ENCODE data around the gene GLI2. TPM values are rescaled to one million over a fixed set of nuclear protein-coding genes. Genes with fewer than 3 reads are reported as not detected.

GLI2 gene
- total RNA-seq, 1 donor from 2014 or later = 4.8 TPM

DNA sequence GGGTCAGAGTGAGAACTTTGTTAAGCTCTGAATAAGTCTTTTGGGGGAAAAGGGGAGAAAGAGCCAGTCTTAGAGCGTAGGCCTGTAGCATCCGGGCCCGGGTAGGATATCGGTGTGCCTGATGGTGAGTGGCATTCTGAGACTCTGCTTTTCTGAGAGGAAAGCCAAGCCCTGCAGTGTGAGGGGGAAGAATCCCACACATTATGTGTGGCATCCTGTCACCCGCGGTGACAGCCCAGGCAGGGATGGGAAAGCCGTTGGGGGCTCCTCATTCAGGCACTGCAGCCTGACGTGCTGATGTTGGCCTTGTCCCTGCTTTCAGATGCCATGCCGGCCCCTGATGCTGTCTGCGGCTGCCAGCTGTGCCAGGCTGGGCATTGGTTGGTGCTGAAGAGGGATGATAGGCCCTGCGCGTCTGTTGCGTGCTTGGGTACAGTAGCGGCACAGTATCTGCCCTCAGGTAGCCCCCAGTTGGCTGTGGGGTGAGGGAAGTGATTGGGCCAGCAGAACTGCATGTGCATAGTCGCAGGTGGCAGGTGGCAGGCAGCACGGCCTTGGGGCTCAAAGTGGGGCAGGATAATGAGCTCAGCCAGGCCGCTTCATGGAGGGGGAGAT lies 37.6 kb downstream of the GLI2 start:
- Histone ChIP-seq H3K4me3 (ENCODE audit: low read depth, low read length) (no peak overlapping the region), H3K27me3 (ENCODE audit: control insufficient read depth, insufficient read depth, low read length) (no peaks in the 10 kb centered on the region)
- TF ChIP-seq, protein P1, sequence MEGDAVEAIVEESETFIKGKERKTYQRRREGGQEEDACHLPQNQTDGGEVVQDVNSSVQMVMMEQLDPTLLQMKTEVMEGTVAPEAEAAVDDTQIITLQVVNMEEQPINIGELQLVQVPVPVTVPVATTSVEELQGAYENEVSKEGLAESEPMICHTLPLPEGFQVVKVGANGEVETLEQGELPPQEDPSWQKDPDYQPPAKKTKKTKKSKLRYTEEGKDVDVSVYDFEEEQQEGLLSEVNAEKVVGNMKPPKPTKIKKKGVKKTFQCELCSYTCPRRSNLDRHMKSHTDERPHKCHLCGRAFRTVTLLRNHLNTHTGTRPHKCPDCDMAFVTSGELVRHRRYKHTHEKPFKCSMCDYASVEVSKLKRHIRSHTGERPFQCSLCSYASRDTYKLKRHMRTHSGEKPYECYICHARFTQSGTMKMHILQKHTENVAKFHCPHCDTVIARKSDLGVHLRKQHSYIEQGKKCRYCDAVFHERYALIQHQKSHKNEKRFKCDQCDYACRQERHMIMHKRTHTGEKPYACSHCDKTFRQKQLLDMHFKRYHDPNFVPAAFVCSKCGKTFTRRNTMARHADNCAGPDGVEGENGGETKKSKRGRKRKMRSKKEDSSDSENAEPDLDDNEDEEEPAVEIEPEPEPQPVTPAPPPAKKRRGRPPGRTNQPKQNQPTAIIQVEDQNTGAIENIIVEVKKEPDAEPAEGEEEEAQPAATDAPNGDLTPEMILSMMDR (IDR thresholded peaks at IDR 0.05; ENCODE audit: insufficient read depth, low read length, poor library complexity, severe bottlenecking) = no peak

DNA sequence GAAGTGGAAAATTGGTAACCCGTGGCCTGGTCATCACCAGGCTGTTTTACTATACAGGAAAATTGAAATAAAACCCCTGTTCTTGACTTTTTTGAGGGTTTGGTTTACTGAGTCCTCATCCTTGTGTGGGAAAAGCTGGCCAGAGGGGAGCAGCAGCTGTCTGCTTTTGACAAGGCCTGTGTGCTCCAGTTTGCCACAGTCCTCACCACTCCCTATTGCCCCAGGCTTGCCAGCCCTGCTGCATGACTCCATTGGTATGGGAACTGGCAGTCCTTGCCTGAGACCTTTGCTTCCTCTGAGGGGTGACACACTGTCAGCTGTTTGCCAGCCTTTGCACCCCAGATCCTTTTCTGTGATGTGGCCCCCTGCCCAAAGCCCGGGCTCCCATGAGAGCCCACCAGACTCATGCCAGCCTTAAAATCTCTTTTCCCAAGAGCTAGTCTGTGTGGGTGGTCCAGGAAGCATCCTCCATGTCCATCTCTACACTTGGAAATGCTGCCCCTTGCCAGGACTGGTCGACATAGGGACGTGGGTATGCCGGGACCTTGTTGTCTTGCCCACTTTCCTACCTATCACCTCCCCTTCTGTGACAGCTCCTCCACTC lies 39.0 kb downstream of the GLI2 start:
- no peak for DNase-seq (ENCODE audit: low read depth)
- H3K36me3 ChIP-seq (ENCODE audit: control insufficient read depth, insufficient read depth, low read length) = no peaks in the 10 kb centered on the region
- no peaks in the 10 kb centered on the region for H3K27me3 ChIP-seq (ENCODE audit: control insufficient read depth, insufficient read depth, low read length)
- no peak overlapping the region for H3K4me3 ChIP-seq (ENCODE audit: low read depth, low read length)
- TF ChIP-seq, protein P1 (IDR thresholded peaks at IDR 0.05; ENCODE audit: insufficient read depth, low read length, poor library complexity, severe bottlenecking) = no peak

More for the DNA sequence above, 37.6 kb downstream of the GLI2 start:
- H3K36me3 ChIP-seq (ENCODE audit: control insufficient read depth, insufficient read depth, low read length) = no peaks in the 10 kb centered on the region
- DNase-seq (ENCODE audit: low read depth) = no peak

DNA sequence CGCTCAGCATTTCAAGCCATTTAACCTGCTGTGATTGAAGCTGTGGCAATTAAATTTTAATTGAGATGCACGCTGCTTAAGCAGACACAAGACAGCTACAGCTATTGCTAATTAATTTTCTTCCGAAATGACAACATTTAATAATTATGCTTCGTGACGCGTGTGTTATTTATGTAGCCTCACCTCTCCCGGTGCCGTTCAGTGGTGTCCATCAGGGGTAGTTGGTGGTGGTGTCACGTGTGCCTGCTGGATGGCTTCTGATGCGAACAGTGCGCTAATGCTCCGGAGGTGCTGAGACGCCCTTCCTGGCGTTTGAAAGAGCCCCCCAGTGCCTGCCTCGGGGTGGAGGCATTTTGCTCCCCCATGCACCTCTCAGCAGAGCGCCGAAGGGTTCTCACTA lies 39.5 kb downstream of the GLI2 start:
- H3K4me3 ChIP-seq (ENCODE audit: low read depth, low read length) = no peak overlapping the region
- H3K27me3 ChIP-seq (ENCODE audit: control insufficient read depth, insufficient read depth, low read length) = no peaks in the 10 kb centered on the region
- no peaks in the 10 kb centered on the region for H3K36me3 ChIP-seq (ENCODE audit: control insufficient read depth, insufficient read depth, low read length)
- TF ChIP-seq, protein P1 (IDR thresholded peaks at IDR 0.05; ENCODE audit: insufficient read depth, low read length, poor library complexity, severe bottlenecking) = no peak
- no peak for DNase-seq (ENCODE audit: low read depth)

DNA sequence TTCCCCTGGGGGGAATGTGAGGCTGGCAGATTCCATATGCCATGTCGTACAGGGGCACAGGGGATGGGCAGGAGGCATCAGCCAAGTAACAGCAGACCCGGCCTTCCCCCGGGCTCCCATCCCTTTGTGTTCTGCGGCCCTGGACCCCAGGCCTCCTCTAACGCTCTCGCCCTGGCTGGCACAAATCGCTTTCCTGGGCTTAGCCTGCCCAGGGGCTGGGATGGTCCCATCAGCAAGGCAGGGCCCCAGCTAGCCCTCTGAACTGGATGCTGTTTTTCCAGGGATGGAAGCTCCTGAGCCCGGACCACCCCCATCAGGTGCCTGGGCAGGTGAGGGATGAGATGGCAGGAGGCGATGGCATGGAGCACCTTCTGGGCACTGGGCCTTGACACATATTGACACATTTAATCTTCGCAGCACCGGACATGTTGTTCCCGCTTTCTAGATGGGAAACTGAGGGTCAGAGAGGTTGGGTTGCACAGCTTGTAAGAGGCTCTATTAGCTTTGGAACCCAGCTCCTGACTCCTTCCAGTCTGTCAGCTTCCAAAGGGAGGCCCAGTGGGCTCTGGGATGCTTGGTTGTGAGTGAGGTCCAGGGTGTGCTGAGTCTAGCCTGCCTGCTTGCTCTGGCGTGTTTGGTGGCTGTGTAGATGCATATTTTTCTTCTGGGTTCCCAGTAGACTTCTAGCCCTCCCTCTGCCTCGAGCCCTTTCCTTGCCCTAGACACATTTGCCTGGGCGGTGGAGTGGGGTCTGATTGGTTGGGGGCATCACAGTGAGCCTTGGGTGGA lies 40.3 kb downstream of the GLI2 start:
- DNase-seq (ENCODE audit: low read depth) = no peak
- TF ChIP-seq, protein P1 (IDR thresholded peaks at IDR 0.05; ENCODE audit: insufficient read depth, low read length, poor library complexity, severe bottlenecking) = no peak

DNA sequence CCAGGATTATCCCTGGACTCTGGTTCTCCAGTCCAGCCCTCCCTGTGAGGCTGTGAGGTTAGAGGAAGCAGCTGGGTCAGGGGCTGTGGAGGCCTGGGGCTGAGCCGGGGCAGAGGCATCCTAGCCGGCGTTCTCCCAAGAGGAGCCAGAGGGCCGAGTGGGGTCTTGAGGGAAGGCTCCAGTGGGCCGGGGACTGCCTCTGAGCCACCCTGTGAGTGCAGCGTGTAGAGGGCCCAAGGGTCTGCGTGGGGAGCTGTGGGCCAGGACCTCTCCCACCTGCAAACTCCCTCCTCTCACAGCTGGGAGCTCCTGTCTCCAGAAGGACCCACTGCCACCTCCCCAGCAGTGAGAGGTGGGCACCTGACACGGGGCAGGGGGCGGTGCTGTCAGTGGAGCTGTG lies 41.0 kb downstream of the GLI2 start:
- Histone ChIP-seq H3K4me3 (ENCODE audit: low read depth, low read length) (no peak overlapping the region), H3K36me3 (ENCODE audit: control insufficient read depth, insufficient read depth, low read length) (no peaks in the 10 kb centered on the region), H3K27me3 (ENCODE audit: control insufficient read depth, insufficient read depth, low read length) (no peaks in the 10 kb centered on the region)
- TF ChIP-seq, protein P1 (IDR thresholded peaks at IDR 0.05; ENCODE audit: insufficient read depth, low read length, poor library complexity, severe bottlenecking) = no peak
- DNase-seq (ENCODE audit: low read depth) = no peak

More for the DNA sequence above, 40.3 kb downstream of the GLI2 start:
- no peaks in the 10 kb centered on the region for H3K36me3 ChIP-seq (ENCODE audit: control insufficient read depth, insufficient read depth, low read length)
- no peaks in the 10 kb centered on the region for H3K27me3 ChIP-seq (ENCODE audit: control insufficient read depth, insufficient read depth, low read length)
- no peak overlapping the region for H3K4me3 ChIP-seq (ENCODE audit: low read depth, low read length)
